ENCODE results near the gene TAS2R60.

DNA sequence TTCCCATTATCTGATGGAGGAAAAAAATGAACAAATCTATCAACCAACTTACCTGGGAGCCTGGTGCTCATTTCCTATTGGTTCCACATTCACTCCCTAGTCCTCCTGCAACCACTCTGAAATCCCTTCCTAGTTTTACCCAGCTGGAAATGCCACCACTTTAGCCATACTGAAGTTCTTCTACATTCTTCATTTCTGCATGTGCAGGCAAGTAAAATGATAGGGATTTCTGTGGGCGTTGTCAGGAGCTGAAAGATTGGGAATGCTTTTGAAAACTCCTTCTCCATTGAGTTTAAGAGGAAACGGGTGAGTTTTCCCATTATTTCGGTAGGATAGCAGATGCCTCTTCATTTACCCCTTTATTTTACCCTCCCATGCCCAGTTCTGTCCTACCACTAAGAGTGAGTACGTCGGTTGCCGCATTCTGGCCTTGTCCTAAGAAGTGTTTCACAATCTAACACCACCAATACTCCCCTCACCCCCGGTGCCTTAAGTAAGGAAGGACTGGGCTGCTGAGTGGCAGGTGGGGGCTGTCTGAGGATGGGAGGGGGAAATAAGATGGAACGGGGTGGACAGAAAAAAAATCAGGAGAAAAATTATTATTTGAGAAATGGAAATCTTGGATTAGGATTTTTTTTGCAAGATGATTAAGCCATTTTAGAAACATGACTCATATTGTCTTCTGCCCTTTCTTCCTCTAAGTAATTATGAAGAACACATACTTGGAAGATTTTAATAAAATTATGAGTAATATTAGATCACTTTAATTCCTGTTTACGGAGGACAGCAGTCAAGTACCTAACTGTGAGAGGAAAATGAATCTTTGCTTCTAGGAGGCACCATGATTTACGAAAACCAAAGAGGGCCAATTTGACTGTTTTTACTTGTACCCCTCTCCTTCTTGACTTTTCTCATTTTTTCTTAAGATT lies 13.2 kb upstream of the TAS2R60 start:
- TF ChIP-seq, protein P1, sequence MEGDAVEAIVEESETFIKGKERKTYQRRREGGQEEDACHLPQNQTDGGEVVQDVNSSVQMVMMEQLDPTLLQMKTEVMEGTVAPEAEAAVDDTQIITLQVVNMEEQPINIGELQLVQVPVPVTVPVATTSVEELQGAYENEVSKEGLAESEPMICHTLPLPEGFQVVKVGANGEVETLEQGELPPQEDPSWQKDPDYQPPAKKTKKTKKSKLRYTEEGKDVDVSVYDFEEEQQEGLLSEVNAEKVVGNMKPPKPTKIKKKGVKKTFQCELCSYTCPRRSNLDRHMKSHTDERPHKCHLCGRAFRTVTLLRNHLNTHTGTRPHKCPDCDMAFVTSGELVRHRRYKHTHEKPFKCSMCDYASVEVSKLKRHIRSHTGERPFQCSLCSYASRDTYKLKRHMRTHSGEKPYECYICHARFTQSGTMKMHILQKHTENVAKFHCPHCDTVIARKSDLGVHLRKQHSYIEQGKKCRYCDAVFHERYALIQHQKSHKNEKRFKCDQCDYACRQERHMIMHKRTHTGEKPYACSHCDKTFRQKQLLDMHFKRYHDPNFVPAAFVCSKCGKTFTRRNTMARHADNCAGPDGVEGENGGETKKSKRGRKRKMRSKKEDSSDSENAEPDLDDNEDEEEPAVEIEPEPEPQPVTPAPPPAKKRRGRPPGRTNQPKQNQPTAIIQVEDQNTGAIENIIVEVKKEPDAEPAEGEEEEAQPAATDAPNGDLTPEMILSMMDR (conservative IDR thresholded peaks at IDR 0.05; ENCODE audit: low read length) = no peak
- no peak for TF ChIP-seq EZH2phosphoT487 (IDR thresholded peaks at IDR 0.05; ENCODE audit: borderline replicate concordance, low read depth, low read length)

Data from OCI-LY7 (cell line).